GM19463 (cell line): ENCODE data around the gene G0S2.
A peak's percentile ranks its signal among the peaks of the same experiment; 100 is the strongest.

ENCODE experiments used
- ATAC-seq: cut with Tn5 transposase; IDR thresholded peaks from one replicate; pipeline ENCODE4 v1.9.1; 2021; ENCODE audit warnings: mild to moderate bottlenecking, moderate library complexity; ENCODE audit not compliant: unreplicated experiment

G0S2 gene

DNA sequence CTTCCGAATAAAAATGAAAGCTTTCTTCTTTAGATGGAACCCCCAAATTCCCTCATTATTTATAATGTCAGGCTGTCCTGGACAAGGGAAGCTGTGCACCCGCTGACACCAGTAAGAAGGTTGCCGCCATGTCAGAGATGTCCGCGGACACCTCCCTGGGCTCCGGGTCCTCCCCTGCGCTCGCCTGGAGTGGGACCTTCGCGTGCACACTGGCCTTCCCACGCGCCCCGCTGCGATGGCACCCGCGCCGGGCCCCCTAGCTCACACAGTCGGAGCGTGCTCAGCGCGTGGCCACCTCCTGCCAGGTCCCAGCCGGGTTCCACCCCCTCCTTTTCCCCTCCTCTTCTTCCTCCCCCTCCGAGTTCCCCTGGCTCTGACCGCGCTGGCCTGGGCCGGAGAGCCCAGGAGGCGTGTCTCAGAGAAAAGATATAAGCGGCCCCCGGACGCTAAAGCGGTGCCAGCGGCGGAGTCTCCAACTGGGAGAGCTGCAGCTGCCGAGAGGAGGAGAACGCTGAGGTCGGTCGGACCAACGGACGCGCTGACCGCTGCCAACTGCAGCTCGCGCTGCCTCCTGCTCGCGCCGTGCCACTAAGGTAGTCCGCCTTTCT is at the start of gene G0S2:
Gene G0S2 (plus strand): TSS at position 456 of the 608 bp plus-strand sequence. CDS start 273 bp downstream, outside the sequence.
- ATAC-seq, result no peak

DNA sequence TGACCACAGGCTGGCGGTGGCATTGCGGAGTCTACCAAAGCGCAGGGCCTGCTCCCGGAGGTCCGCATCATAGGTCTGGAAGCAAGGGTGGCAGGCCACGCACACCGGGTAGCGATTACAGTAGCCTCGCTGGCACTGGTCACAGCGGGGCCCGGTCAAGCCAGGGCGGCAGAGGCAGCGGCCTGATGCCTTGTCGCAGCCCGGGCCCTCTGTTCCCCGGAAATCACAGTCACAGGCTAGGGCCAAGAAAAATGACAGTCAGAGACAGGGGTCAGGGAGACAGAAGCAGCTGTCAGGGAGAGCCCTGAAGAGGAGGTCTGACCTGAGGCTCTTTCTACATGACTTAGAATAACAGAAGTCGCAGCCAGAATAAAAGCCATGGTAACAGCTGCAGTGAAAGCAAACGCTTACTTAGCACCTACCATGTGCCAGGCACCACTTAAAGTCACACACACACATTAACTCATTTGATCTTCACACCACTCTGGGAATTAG is 49.4 kb upstream of the G0S2 start:
- ATAC-seq, result no peak

DNA sequence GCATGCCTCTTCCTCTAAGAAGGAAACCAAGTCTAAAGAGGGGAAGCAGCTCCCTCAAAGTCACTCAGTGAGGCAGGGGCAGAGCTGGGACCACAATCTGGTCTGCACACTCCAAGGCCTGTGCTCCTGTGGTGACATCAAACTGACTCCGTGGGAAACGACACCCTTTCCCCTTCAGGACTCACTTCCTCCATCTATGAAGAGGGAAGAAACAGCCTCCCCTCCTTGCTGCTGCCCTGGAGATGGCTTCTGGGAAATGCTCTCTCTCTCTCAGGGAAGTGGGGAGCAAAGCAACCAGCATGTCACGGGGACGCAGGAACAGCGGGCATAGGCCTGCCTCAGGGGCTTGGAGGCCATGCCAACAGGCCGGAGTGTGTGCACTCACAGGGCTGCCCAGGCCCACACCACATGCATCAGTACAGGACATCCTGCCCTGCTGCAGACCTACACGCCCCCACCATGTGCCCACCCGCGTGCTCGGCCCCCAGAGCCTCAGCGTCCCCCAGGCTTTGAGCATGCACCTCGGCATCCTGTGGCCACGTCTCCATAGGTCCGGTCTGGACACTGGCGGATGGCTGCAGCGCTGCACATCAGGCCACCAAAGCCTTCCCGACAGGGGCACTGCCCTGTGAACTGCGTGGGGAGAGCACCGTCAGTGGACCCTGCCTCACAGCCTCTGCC is 48.7 kb upstream of the G0S2 start:
- ATAC-seq, result no peak

DNA sequence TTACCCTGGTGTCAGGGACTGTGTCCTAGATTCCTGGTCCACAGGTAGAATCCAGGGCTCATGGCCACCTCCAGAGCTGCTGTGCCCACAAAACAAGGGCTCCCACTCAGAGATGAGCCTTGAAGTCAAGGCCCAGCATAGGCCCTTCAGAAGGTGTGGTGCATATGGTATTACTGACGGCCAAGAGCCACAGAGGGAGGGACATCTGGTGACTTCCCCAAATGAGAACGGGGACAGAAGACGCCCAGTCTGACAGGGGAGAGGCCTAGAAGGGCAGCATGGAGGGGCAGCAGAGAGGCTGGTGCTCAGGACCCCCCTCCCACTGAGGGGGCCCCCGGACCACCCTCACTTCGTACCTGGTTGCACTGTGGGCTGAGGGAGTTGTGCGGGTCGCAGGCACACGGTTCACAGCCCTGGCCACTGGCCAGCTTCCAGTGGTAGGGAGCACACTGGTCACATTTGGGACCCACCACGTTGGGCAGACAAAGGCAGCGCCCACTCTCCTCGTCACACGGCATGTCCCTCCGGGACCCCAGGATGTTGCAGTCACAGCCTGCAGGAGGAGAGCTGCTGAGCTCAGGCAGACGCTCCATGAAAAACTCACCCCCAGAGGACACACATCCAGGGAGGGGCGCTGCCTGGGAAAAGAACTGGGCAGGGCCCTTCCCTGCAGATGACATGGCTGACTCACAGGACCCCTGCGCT is 48.0 kb upstream of the G0S2 start:
- ATAC-seq, result peak; percentile 14

- ATAC-seq, result peak; percentile 91
Measured at GRCh38 chr1:209627732-209628196, 47.4 kb upstream of the G0S2 start.

DNA sequence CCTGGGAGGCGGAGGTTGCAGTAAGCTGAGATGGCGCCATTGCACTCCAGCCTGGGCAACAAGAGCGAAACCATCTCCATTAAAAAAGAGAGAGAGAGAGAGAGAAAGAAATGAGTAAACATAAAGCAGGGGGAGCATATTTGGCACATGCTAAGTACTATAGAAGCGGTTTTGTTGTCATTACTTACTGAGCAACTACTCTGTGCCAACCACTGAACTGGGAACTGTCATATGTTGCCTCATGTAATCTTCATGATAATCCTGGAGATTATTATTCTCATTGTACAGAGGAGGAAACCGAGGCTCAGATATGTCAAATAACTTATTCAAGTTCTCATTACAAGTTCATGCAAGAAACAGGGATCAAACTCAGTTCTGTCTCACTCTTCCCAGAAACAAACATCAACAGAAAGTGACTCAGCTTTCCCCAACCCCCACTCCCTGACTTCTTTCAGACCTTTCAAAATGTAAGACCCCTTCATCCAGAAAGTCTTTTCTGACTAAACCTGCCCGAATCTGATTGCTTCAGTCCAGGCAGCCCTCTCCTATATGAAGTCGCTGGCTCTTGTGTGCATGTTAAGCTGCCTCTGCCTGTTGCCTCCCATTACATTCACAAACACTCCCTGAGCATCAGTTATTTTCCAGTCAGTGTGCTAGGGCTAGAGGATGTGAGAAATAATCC is 46.5 kb upstream of the G0S2 start:
- no peak for ATAC-seq

- no peak for ATAC-seq
Measured at GRCh38 chr1:209629621-209630382, 45.4 kb upstream of the G0S2 start.

DNA sequence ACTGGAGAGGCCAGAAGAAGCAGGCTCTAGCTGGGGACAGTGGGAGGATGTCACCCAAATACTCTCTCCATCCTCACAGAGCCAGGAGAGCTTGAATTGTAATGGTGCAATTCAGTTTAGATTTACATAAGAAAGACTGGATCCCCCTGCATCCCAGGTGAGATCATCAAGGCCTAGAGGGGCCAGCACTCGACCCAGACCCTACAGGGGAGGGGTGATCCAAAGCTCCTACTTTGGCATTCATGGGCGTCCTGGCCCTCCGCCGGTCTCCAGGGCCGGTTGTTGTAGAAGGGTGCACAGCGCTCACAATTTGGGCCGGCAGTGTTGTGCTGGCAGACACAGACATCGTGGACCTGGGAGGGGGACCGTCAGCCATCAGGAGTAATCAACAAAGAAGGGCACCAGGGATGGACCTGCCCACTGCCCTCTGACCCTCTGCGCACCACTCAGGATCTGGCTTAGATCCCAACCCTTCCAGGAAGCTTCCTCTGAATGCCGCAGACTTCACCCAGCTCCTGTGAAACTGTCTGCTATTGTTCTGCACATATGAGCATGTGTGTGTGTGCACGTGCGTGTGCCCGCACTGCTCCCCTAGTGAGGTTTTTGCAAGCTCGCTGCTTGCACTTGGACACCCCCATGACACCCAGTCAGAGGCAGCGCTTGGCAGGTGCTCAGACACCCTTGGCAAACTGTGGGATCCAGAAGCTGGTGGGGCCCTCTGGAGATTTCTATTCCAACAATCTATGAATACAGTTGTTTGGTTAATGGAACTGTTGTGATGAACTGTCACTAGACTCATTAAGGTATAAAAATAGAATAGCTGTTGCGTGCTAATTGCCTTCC is 44.6 kb upstream of the G0S2 start:
- no peak for ATAC-seq

GRCh38 chr1:209633335-209633997 is 41.7 kb upstream of the G0S2 start:
- peak; percentile 83 for ATAC-seq

DNA sequence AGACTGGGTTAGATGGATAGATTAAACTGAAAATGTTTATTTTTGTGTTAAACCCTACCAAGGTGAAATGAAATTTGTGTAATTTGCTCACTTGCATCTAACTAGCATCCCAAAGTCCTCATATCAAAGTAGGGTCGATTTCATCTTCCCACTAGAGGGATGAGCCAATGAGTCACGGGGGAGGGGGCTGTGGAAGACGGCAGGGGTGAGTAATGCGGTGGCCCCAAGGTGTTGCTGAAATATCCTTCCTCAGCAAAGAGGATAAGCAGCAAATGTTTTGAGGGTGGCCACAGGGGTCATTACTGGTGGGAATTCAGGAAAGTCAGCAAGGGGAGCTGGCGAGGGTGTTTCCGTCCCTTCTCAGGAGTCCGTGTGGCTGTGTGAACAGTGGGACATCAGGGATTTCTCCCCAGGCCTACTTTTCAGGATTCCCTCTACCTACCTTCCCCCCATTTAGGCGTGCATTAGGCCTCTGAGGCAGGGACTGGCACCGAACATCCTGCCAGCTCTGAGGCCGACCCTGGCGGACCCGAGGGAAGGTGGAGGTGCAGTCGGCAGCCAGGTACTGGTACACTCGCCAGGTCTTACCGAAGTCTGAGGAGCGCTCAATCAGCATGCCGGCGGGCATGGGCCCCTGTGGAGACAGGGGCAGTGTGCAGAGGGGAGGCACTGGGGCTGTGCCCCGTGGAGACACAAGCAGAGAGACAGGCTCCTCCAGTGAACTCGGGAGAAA is 41.0 kb upstream of the G0S2 start:
- no peak for ATAC-seq

DNA sequence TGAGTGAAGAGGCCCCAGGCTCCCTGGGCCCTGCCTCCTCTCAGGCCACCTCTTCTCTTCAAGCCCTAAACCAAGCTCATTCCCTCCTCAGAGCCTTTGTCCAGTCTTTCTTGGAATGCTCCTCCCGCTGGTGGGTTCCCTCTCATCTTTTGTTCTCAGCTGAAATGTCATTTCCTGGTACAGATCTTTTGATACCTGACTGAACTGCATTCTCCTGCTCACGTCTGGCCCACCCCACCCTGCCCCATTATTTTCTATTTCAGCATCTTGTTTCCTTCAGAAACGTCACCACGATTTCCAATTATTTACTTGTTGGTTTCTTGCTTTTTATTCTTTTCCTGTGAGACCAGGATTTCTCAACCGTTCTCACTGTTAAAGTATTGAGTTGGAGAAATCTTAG is 39.4 kb upstream of the G0S2 start:
- no peak for ATAC-seq

- no peak for ATAC-seq
Measured at GRCh38 chr1:209641832-209642172, 33.4 kb upstream of the G0S2 start.

DNA sequence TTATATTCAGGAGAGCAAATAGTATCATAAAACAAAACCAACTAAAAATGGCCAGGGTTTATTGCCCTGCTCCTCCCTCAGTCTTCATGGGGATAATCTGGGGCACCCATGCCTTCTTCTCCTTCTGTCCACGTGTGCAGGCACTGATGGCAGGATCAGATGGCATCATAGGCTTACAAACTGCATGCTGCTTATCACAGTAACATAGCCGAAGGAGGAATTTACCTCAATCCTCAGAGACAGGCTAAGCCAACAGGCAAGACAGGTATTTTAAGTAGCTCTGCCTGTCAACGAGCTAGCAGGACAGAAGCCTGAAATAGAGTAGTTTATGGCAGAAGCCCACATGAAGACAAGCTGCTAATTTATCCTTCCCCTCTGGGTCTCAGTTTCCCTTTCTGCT is 32.4 kb upstream of the G0S2 start:
- ATAC-seq, result no peak

- ATAC-seq, result no peak
Measured at GRCh38 chr1:209643285-209644020, 31.8 kb upstream of the G0S2 start.

- ATAC-seq, result no peak
Measured at GRCh38 chr1:209645574-209646452, 29.4 kb upstream of the G0S2 start.

GRCh38 chr1:209646558-209646957 is 28.7 kb upstream of the G0S2 start:
- no peak for ATAC-seq

DNA sequence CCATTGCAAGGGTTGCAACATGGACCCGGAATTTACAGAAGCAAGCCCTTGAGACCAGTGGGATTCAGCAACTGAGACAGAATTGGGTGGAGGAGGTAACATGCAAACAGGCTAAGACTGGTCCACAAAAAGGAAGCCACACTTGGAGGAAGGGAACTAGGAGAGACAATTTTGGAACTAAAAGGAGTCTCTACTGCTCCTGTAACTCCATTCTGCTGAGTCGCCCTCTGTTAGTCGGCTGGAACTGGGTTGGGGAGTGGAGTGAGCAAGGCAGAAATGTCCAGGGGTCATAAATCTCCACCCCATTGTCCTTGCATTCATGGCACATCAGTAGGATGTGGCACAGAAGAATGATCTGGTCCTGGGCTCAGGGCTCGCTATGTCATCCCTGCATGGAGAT is 28.1 kb upstream of the G0S2 start:
- ATAC-seq, result no peak
